Ovary (tissue), 9 donors: ENCODE measurements around the gene FOXP1. TPM values are rescaled to one million over a fixed set of nuclear protein-coding genes. Genes with fewer than 3 reads are reported as not detected.

ENCODE experiments used
- DNase-seq, 5 donors: peaks; one replicate each; pipeline ENCODE4 v3.0.0-alpha.2; 2019 to 2020
- H3K27ac ChIP-seq, 2 donors: fragments of 200-600 bp; one replicate each; pipeline versions ENCODE4 v1.5.1 to v1.8.0; 2019 to 2022
- H3K27me3 ChIP-seq: fragments of 200-600 bp; one replicate; pipeline ENCODE4 v1.8.0; 2022
- H3K36me3 ChIP-seq: fragments of 200-600 bp; sonication (generic); one replicate; pipeline ENCODE4 v1.5.1; 2019
- H3K4me1 ChIP-seq: one replicate; pipeline ENCODE4 v1.8.1; 2013; ENCODE audit warnings: mild to moderate bottlenecking, moderate library complexity; ENCODE audit not compliant: insufficient read depth
- H3K4me3 ChIP-seq: fragments of 200-600 bp; sonication (generic); one replicate; pipeline ENCODE4 v1.5.1; 2017
- H3K9me3 ChIP-seq, 2 donors: fragments of 200-600 bp in 1 of 2; sonication (generic) in 1 of 2; one replicate each; pipeline versions ENCODE4 v1.5.1 to v1.8.1; 2013 to 2019; ENCODE audit warnings: mild to moderate bottlenecking in 1 of 2, moderate library complexity in 1 of 2
- EP300 ChIP-seq: sonication (generic); formaldehyde crosslinking; IDR thresholded peaks from one replicate; pipeline ENCODE4 v1.6.1; 2017; ENCODE audit warnings: antibody characterized with exemption
- POLR2A ChIP-seq: fragments of 450-650 bp; IDR thresholded peaks from one replicate; pipeline ENCODE4 v1.6.1; 2017; ENCODE audit warnings: antibody characterized with exemption, mild to moderate bottlenecking, moderate library complexity
- WGBS, 3 donors: extraction: QIAGEN DNeasy Blood & Tissue Kit in 1 of 3; methylation state at CpG; one replicate each; pipeline versions ENCODE4 v1.1.5 to v1.1.7; 2013 to 2017; 5-methylcytosine and 5-hydroxymethylcytosine counted together
- intact Hi-C, 4 donors: fragments of 100-400 bp; cut with DNase I; formaldehyde crosslinking; loops; one replicate each; pipeline versions ENCODE4 v1.11.0 to v1.15.1; 2022 to 2023
- polyA plus RNA-seq, 2 donors: library from polyadenylated mRNA; stranded (reverse); fragments of 200-250 nt in 1 of 2; fragments of 350-450 nt in 1 of 2; fragmentation: Illumina TruSeq in 1 of 2; extraction: RNeasy Lipid Tissue Mini Kit (QIAGEN cat#74804) in 1 of 2; gene quantifications; one replicate each; pipeline ENCODE4 v1.2.3, GENCODE V29; 2013 to 2014
- total RNA-seq, 7 donors: library from RNA; depleted of rRNA in 2 of 7; stranded (reverse); fragments of >200 nt in 2 of 7; fragmentation: NEBNext Ultra II Directional in 3 of 7; extraction: Animal tissue kit (Norgen Biotek cat#: 25700) in 3 of 7; gene quantifications; one replicate each; pipeline versions ENCODE4 v1.1.0 to v1.2.4, GENCODE V29; 2016 to 2023
- TF ChIP-seq, protein P1 (sequence below), 3 donors: fragments of 450-650 bp in 2 of 3; fragments of 200-600 bp in 1 of 3; IDR thresholded peaks; one replicate each; pipeline versions ENCODE4 v1.5.1 to v1.8.0; 2016 to 2022; ENCODE audit warnings: antibody characterized with exemption in 3 of 3, mild to moderate bottlenecking in 1 of 3
- donor health status: DM: no; HTN: no; CAD: no; lungs with moderate emphysema.
- donor health status: DM: no; HTN: no; CAD: no.
- donor health status: Bipolar disorder and iron deficiency.
- donor health status: DM: yes; HTN: yes; CAD: no.
- donor health status: DM: no; HTN: no; CAD: no.
- donor health status: DM: yes; HTN: yes; CAD: no.

The FOXP1 gene
- total and polyA plus RNA-seq, 9 donors, result 31.7 to 126 (median 114) TPM

DNA sequence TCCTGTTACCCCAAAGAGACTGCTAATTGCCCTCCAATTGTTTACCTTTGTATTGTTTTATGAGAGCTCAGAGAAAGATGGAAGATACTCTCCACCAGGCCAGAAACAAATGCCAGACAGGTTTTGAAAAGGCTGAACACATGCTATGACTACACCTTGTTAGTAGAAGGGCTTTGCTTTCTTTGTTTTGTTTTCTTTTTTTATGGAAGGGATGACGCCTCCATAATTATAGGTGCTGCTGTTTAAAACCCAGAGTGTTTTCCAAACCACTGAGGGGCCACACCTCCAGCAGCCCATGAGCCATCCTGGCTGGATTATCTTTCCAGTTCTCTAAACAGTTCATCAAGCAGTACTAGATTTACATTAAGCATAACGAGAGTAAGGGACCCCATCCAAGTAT, 5.6 kb upstream of the FOXP1 start:
- Histone ChIP-seq H3K36me3 (no peaks in the 10 kb centered on the region), H3K4me1 (no peaks in the 10 kb centered on the region), H3K27ac (no peak overlapping the region), H3K27me3 (no peaks in the 10 kb centered on the region), H3K9me3 (no peaks in the 10 kb centered on the region), H3K4me3 (no peak overlapping the region)
- TF ChIP-seq POLR2A (no peak), EP300 (no peak)
- TF ChIP-seq, protein P1, sequence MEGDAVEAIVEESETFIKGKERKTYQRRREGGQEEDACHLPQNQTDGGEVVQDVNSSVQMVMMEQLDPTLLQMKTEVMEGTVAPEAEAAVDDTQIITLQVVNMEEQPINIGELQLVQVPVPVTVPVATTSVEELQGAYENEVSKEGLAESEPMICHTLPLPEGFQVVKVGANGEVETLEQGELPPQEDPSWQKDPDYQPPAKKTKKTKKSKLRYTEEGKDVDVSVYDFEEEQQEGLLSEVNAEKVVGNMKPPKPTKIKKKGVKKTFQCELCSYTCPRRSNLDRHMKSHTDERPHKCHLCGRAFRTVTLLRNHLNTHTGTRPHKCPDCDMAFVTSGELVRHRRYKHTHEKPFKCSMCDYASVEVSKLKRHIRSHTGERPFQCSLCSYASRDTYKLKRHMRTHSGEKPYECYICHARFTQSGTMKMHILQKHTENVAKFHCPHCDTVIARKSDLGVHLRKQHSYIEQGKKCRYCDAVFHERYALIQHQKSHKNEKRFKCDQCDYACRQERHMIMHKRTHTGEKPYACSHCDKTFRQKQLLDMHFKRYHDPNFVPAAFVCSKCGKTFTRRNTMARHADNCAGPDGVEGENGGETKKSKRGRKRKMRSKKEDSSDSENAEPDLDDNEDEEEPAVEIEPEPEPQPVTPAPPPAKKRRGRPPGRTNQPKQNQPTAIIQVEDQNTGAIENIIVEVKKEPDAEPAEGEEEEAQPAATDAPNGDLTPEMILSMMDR (IDR thresholded peaks at IDR 0.05), result no peak
- 85 to 95% (median 88%) methylated on average over 2 of the region's 2 CpGs for WGBS, 3 donors
- no peak for DNase-seq
- intact Hi-C loops, result loop anchor here in 3 of 4 donors (5.0 to 10.0 kb wide), 5 partner anchors 344 to 1062 kb away; no protein-coding TSS in a partner anchor

DNA sequence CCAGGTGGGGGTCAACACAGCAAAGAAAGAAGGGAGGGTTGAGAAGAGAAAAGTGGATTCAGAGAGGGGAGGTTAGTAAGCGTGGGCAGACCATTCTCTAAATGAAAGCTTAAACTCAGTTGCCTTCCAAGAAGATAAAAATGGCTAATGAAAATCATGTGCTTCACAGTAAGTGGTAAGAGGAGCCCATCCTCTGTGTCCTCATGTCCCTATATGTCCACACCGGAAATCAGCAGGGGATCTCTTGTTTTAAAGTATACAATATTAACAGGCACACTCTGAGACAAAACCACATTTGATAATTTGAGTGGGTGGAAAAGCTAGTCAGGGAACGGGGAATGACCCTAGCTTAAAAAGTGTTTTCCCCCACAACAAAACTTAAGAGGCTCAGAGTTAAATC, 4.4 kb upstream of the FOXP1 start:
- intact Hi-C loops, result loop anchor here in 3 of 4 donors (5.0 to 10.0 kb wide), 5 partner anchors 343 to 1061 kb away; no protein-coding TSS in a partner anchor
- Histone ChIP-seq H3K27ac (no peak overlapping the region), H3K9me3 (no peaks in the 10 kb centered on the region), H3K4me1 (no peaks in the 10 kb centered on the region), H3K4me3 (no peak overlapping the region), H3K27me3 (no peaks in the 10 kb centered on the region), H3K36me3 (no peaks in the 10 kb centered on the region)
- DNase-seq, result no peak
- 52 to 60% (median 57%) methylated on average over 3 of the region's 3 CpGs for WGBS, 3 donors
- no peak for TF ChIP-seq POLR2A
- TF ChIP-seq EP300, result no peak
- TF ChIP-seq, protein P1 (IDR thresholded peaks at IDR 0.05), result no peak

DNA sequence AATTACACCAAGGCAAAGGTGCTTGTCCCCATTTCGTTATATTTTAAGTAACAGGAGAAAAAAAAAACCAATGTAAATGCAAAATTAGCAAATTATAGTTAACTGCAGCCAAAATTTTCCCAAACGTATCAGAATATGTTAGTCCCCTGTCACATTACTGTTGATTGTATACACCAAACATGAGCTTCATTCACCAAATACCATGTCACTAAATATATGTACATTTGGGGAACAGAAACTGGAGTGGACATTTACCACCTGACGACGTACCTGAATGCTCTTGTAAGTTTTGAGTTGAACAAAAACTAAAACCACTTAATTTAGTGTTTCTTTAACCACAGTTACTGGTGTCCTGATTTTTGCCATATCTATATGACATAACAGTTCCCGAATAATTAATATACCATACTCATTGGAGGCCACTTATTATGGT, 3.3 kb upstream of the FOXP1 start:
- intact Hi-C loops, result loop anchor here in 3 of 4 donors (5.0 to 10.0 kb wide), 5 partner anchors 342 to 1060 kb away; no protein-coding TSS in a partner anchor
- no peak overlapping the region for H3K4me3 ChIP-seq
- no peak overlapping the region for H3K27ac ChIP-seq
- TF ChIP-seq EP300, result no peak
- no peak for TF ChIP-seq POLR2A
- TF ChIP-seq, protein P1 (IDR thresholded peaks at IDR 0.05), result no peak
- H3K36me3 ChIP-seq, result no peaks in the 10 kb centered on the region
- DNase-seq, result no peak
- no peaks in the 10 kb centered on the region for H3K27me3 ChIP-seq
- H3K4me1 ChIP-seq, result no peaks in the 10 kb centered on the region
- H3K9me3 ChIP-seq, result no peaks in the 10 kb centered on the region
- 37 to 39% (median 38%) methylated on average over 5 of the region's 5 CpGs for WGBS, 3 donors

DNA sequence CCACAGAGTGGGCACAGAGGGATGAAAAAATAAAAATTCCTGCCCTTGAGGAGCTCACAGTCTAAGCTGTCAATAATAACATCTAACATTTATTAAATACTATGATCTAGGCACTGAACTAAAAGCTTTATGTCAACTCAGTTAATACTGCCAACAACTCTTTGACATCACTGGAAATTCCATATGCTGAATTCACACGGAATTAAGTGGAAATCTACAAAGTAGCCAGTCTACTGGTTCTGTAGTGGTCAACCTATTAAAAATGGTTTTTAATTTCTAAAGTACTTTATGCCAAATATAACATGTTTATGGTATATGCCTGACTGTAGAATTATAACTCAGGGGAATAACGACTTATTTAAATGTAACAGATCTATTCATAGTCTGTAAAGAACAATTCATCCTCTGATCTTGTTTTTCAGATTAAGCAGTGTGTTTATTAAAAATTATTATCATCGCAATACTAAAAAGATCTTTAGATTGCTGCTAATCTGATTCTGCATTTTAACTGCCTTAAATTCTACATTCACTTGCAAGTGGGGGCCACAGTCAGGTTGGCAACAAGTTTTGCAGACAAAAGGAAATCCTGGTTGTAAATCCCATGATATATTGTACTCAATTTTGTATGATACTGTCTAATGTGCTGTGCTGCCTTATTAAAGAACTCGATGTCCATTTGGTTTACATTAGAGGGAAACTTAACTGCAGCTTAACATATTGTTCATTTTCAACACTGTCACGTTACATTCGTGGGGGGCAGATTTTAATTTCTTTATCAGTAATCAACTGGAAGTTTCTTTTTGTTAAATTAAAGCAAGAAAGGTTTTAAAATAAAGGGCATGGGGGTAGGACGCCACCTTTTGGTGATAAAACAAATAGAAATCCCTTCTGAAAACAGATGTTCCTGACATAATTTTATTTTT, 2.6 kb upstream of the FOXP1 start:
- intact Hi-C loops, result loop anchor here in 3 of 4 donors (5.0 to 10.0 kb wide), 5 partner anchors 341 to 1059 kb away; no protein-coding TSS in a partner anchor
- TF ChIP-seq POLR2A (no peak), EP300 (no peak)
- TF ChIP-seq, protein P1 (IDR thresholded peaks at IDR 0.05), result peak; percentile 39 to 82 (median 54)
- H3K27me3 ChIP-seq, result no peaks in the 10 kb centered on the region
- H3K9me3 ChIP-seq, result no peaks in the 10 kb centered on the region
- no peak overlapping the region for H3K4me3 ChIP-seq
- DNase-seq, result peak in 1 of 5 donors; percentile 27
- peak overlapping the region in 1 of 2 donors; percentile 99 for H3K27ac ChIP-seq
- WGBS, 3 donors, result 25 to 26% (median 25%) methylated on average over 7 of the region's 7 CpGs
- no peaks in the 10 kb centered on the region for H3K36me3 ChIP-seq
- H3K4me1 ChIP-seq, result no peaks in the 10 kb centered on the region
